Astrocyte (in vitro differentiated cells and primary cell): ENCODE data around the gene ATOH7.

ENCODE experiments used
- EZH2 ChIP-seq: IDR thresholded peaks from 2 replicates; pipeline ENCODE4 v1.6.1; 2012; ENCODE audit warnings: mild to moderate bottlenecking, low read length, inconsistent platforms; ENCODE audit not compliant: insufficient read depth
- TF ChIP-seq, protein P1 (sequence below): IDR thresholded peaks from 2 replicates; pipeline ENCODE4 v1.5.1; 2011; ENCODE audit warnings: low read depth, mild to moderate bottlenecking, inconsistent platforms, low read length, moderate library complexity; ENCODE audit not compliant: insufficient read depth

DNA sequence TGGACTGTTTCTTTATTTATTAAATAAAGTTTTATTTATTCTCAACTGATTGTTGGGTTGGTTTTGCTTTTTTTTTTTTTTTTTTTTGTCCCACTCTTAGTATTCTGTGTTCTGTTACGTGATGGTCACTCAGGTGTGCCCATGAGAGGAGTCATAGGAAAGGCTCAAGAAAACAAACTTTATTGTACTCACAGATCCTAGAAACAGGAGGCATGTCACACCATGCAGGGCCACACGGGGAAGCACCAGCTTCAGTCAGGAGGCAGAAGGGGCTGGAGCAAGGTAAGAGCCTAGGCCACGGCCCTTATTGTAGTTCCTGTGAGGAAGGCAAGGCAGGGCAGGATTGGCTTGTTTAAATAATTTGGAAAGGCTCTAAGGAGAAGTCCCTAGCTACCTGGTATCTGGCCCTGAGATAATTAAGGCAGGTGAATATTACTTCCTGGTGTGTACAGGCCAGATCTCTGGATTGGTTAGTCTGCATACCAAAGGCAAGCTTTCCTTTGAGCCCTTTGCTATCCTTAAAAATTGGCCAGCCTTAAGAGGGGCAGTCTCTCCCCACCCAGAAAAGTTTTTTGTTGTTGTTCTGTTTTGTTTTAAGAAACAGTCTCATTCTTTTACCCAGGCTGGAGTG is 8.3 kb downstream of the ATOH7 start:
- TF ChIP-seq, protein P1, sequence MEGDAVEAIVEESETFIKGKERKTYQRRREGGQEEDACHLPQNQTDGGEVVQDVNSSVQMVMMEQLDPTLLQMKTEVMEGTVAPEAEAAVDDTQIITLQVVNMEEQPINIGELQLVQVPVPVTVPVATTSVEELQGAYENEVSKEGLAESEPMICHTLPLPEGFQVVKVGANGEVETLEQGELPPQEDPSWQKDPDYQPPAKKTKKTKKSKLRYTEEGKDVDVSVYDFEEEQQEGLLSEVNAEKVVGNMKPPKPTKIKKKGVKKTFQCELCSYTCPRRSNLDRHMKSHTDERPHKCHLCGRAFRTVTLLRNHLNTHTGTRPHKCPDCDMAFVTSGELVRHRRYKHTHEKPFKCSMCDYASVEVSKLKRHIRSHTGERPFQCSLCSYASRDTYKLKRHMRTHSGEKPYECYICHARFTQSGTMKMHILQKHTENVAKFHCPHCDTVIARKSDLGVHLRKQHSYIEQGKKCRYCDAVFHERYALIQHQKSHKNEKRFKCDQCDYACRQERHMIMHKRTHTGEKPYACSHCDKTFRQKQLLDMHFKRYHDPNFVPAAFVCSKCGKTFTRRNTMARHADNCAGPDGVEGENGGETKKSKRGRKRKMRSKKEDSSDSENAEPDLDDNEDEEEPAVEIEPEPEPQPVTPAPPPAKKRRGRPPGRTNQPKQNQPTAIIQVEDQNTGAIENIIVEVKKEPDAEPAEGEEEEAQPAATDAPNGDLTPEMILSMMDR = no peak
- no peak for TF ChIP-seq EZH2
